Measurements from ENCODE around the gene MYLK2.

- TF ChIP-seq POLR2A (IDR thresholded peaks at IDR 0.05) (no peak), EP300 (IDR thresholded peaks at IDR 0.05) (no peak)
- TF ChIP-seq, protein P1, sequence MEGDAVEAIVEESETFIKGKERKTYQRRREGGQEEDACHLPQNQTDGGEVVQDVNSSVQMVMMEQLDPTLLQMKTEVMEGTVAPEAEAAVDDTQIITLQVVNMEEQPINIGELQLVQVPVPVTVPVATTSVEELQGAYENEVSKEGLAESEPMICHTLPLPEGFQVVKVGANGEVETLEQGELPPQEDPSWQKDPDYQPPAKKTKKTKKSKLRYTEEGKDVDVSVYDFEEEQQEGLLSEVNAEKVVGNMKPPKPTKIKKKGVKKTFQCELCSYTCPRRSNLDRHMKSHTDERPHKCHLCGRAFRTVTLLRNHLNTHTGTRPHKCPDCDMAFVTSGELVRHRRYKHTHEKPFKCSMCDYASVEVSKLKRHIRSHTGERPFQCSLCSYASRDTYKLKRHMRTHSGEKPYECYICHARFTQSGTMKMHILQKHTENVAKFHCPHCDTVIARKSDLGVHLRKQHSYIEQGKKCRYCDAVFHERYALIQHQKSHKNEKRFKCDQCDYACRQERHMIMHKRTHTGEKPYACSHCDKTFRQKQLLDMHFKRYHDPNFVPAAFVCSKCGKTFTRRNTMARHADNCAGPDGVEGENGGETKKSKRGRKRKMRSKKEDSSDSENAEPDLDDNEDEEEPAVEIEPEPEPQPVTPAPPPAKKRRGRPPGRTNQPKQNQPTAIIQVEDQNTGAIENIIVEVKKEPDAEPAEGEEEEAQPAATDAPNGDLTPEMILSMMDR (IDR thresholded peaks at IDR 0.05) = no peak
Observed at GRCh38 chr20:31856516-31856915, 37.4 kb downstream of the MYLK2 start.
